ENCODE results near the gene CCDC92.
"Not testable (repeated sequence)": the region's sequence is repeated elsewhere in the genome, so short reads cannot be mapped to it uniquely, and the experiment has no call there.

The CCDC92 gene

GRCh38 chr12:123949770-123950165 lies 22.9 kb downstream of the CCDC92 start:
- DNase-seq (ENCODE audit: low read depth in 2 of 2), result no peak

GRCh38 chr12:123948796-123949769 lies 23.5 kb downstream of the CCDC92 start:
- DNase-seq (ENCODE audit: low read depth in 2 of 2), result no peak

GRCh38 chr12:123948401-123948795 lies 24.2 kb downstream of the CCDC92 start:
- no peak for DNase-seq (ENCODE audit: low read depth in 2 of 2)

GRCh38 chr12:123947531-123947930 lies 25.1 kb downstream of the CCDC92 start:
- DNase-seq (ENCODE audit: low read depth in 2 of 2), result not testable (repeated sequence)

- DNase-seq (ENCODE audit: low read depth in 2 of 2), result not testable (repeated sequence)
These were observed 25.8 kb downstream of the CCDC92 start for GRCh38 chr12:123946516-123947505.

GRCh38 chr12:123946152-123946515 lies 26.5 kb downstream of the CCDC92 start:
- DNase-seq (ENCODE audit: low read depth in 2 of 2), result no peak

GRCh38 chr12:123945287-123946151 lies 27.1 kb downstream of the CCDC92 start:
- DNase-seq (ENCODE audit: low read depth in 2 of 2), result no peak

GRCh38 chr12:123944696-123945095 lies 27.9 kb downstream of the CCDC92 start:
- no peak for DNase-seq (ENCODE audit: low read depth in 2 of 2)

GRCh38 chr12:123943816-123944215 lies 28.8 kb downstream of the CCDC92 start:
- DNase-seq (ENCODE audit: low read depth in 2 of 2), result no peak

- no peak for DNase-seq (ENCODE audit: low read depth in 2 of 2)
These were observed 29.6 kb downstream of the CCDC92 start for GRCh38 chr12:123942911-123943648.

GRCh38 chr12:123942238-123942653 lies 30.4 kb downstream of the CCDC92 start:
- no peak for DNase-seq (ENCODE audit: low read depth in 2 of 2)

GRCh38 chr12:123941624-123942237 lies 30.9 kb downstream of the CCDC92 start:
- no peak for DNase-seq (ENCODE audit: low read depth in 2 of 2)

- no peak for DNase-seq (ENCODE audit: low read depth in 2 of 2)
These were observed 31.6 kb downstream of the CCDC92 start for GRCh38 chr12:123941000-123941399.

- DNase-seq (ENCODE audit: low read depth in 2 of 2), result no peak
These were observed 32.0 kb downstream of the CCDC92 start for GRCh38 chr12:123940627-123940966.

- no peak for DNase-seq (ENCODE audit: low read depth in 2 of 2)
These were observed 32.7 kb downstream of the CCDC92 start for GRCh38 chr12:123939716-123940626.

- no peak for DNase-seq (ENCODE audit: low read depth in 2 of 2)
These were observed 33.8 kb downstream of the CCDC92 start for GRCh38 chr12:123938679-123939480.

- peak in 1 of 2 donors; percentile 15 for DNase-seq (ENCODE audit: low read depth in 2 of 2)
These were observed 34.7 kb downstream of the CCDC92 start for GRCh38 chr12:123937707-123938591.
